NCI-H146 treated with DMSO at 0.1 percent for 48 hours (cell line): Measurements from ENCODE around the gene CTU2.

Experiments
- DNase-seq: peaks from one replicate; lab custom pipeline; 2025; ENCODE audit not compliant: unreplicated experiment; lab: John Stamatoyannopoulos, UW

CTU2 gene

GRCh38 chr16:88759976-88760350 is 53.7 kb downstream of the CTU2 start:
- DNase-seq: no peak

- peak; percentile 20 for DNase-seq
Observed at GRCh38 chr16:88760424-88761142, 54.3 kb downstream of the CTU2 start.

DNA sequence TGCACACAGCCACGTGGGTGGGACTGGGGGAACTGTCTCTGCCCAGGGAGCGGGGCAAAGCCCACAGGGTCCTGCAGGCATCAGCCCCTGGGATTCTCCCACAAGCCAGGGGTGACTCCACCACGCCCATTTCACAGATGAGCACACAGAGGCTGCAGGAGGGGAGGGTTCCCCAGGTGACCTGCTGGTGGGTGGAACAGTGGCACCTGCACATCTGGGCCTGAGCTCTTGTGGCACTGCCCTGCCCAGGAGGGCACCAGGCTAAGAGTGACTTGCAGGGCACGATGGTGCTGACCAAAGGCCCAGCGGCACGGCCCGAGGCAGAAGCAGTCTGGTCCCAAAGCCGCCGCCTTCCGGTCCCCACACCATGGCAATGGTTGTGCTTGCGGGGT is 54.8 kb downstream of the CTU2 start:
- DNase-seq: no peak

DNA sequence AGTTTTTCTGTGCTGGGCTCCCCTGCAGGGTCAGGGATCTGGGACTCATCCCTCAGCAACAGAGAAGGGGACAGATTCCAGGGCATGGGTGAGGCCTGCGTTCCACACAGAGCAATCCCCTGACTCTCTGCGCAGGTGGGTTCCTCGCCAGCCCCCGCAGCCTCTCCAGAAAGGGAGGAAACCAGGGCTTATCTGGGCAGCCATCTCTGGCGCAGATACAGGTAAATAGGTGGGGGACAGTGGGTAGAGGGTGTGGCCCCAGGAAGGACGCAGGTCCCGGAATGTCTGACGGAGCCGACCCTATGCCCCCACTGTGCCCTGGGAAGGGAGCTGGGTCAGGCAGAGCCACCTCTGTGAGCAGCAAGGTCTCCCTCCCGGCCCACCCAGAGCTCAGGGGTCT is 55.5 kb downstream of the CTU2 start:
- no peak for DNase-seq

GRCh38 chr16:88762258-88762870 is 56.1 kb downstream of the CTU2 start:
- DNase-seq: no peak

- no peak for DNase-seq
Observed at GRCh38 chr16:88762941-88763340, 56.6 kb downstream of the CTU2 start.

DNA sequence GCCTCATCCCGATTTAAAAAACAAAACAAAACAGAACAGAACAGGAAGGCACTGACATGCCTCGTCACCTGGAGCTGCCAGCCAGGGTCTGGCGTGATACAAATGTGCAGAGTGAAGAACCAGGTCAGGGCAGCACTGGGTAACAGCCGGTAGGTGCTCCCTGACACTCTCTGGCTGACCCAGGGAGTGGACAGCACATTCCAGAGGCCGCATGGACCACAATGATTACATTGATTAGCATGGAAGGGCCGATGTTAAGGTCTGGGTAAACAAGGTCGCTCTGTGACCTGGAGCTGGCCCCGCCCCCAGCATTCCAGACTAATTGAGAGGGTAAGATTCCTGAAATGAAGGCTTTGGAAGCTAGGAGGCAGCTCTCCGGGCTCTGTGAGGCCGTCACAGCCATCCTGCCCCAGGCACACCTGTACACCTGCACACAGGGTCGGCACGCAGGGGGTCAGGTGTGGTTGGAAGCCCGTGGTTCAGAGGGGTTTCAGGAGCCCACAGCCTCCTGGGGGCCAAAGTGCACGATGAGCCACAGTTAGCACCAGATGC is 57.3 kb downstream of the CTU2 start:
- no peak for DNase-seq

GRCh38 chr16:88764080-88764479 is 57.8 kb downstream of the CTU2 start:
- no peak for DNase-seq

DNA sequence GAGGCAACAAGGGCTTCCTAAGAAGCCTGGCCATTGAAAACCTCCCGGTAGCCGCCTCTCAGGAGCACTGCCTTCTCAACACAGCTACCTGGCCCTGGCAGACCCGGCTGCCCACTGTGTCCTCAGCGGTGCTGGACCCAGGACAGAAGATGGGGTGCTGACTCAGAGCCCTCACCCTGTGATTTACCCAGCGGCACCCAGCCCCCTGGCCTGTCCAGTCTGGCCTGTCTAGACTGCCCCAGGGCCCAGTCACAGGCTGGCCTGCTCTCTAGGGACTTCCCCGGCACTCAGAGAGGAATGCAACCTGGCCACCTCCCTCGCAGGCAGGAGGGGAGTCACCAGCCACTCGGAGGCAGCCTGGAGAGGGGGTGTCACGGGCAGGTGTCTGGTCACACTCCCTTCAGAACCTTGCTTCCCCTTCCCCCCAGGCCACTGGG is 58.6 kb downstream of the CTU2 start:
- DNase-seq: no peak
